Dendritic cell treated with granulocyte-macrophage colony-stimulating factor and Interleukin-4, amounts not matched to agents 40 ng/mL and 50 ng/mL, for 4 days (primary cell): ENCODE data around the gene ALG8.
"Not testable (repeated sequence)": the region's sequence is repeated elsewhere in the genome, so short reads cannot be mapped to it uniquely, and the experiment has no call there.

ENCODE experiments used
- H3K27ac Mint-ChIP-seq: one replicate; pipeline ENCODE4 v1.8.0; 2022; ENCODE audit warnings: mild to moderate bottlenecking, mixed read lengths
- H3K27me3 Mint-ChIP-seq: one replicate; pipeline ENCODE4 v1.8.0; 2022; ENCODE audit warnings: mild to moderate bottlenecking, mixed read lengths
- H3K36me3 Mint-ChIP-seq: one replicate; pipeline ENCODE4 v1.8.0; 2022; ENCODE audit warnings: low read depth, mixed read lengths
- H3K4me1 Mint-ChIP-seq: one replicate; pipeline ENCODE4 v1.8.0; 2022; ENCODE audit warnings: low read depth, mixed read lengths
- H3K4me3 Mint-ChIP-seq: one replicate; pipeline ENCODE4 v1.8.0; 2022; ENCODE audit warnings: mild to moderate bottlenecking, moderate library complexity, mixed read lengths
- H3K9me3 Mint-ChIP-seq: one replicate; pipeline ENCODE4 v1.8.0; 2022; ENCODE audit warnings: mixed read lengths
- intact Hi-C: fragments of 100-400 bp; cut with micrococcal nuclease; formaldehyde crosslinking; loops from one replicate; pipeline ENCODE4 v1.15.0; 2022

The ALG8 gene

GRCh38 chr11:78062671-78063070 is 76.8 kb downstream of the ALG8 start:
- Mint-ChIP-seq H3K36me3 (peaks cover 8% of the 10 kb centered on the region), H3K27me3 (no peaks in the 10 kb centered on the region), H3K9me3 (no peaks in the 10 kb centered on the region), H3K27ac (no peak overlapping the region), H3K4me3 (no peak overlapping the region), H3K4me1 (peaks cover 6% of the 10 kb centered on the region)
- intact Hi-C loops = no loop called here

GRCh38 chr11:78061921-78062311 is 77.5 kb downstream of the ALG8 start:
- intact Hi-C loops = no loop called here
- no peaks in the 10 kb centered on the region for H3K36me3 Mint-ChIP-seq
- H3K27me3 Mint-ChIP-seq = no peaks in the 10 kb centered on the region
- H3K4me3 Mint-ChIP-seq = no peak overlapping the region
- no peaks in the 10 kb centered on the region for H3K4me1 Mint-ChIP-seq
- H3K27ac Mint-ChIP-seq = no peak overlapping the region
- no peaks in the 10 kb centered on the region for H3K9me3 Mint-ChIP-seq

GRCh38 chr11:78061088-78061920 is 78.1 kb downstream of the ALG8 start:
- Mint-ChIP-seq H3K36me3 (no peaks in the 10 kb centered on the region), H3K4me1 (no peaks in the 10 kb centered on the region), H3K27me3 (no peaks in the 10 kb centered on the region), H3K4me3 (no peak overlapping the region), H3K27ac (no peak overlapping the region), H3K9me3 (no peaks in the 10 kb centered on the region)
- intact Hi-C loops = no loop called here

GRCh38 chr11:78060533-78060932 is 78.9 kb downstream of the ALG8 start:
- H3K36me3 Mint-ChIP-seq = no peaks in the 10 kb centered on the region
- intact Hi-C loops = no loop called here
- no peak overlapping the region for H3K27ac Mint-ChIP-seq
- no peak overlapping the region for H3K4me3 Mint-ChIP-seq
- no peaks in the 10 kb centered on the region for H3K27me3 Mint-ChIP-seq
- H3K9me3 Mint-ChIP-seq = no peaks in the 10 kb centered on the region
- no peaks in the 10 kb centered on the region for H3K4me1 Mint-ChIP-seq

- H3K27me3 Mint-ChIP-seq, H3K27ac Mint-ChIP-seq, H3K4me3 Mint-ChIP-seq, H3K4me1 Mint-ChIP-seq, H3K9me3 Mint-ChIP-seq, intact Hi-C loops, H3K36me3 Mint-ChIP-seq: not testable (repeated sequence)
Observed at GRCh38 chr11:78059749-78060328, 79.6 kb downstream of the ALG8 start.

- Mint-ChIP-seq H3K9me3 (no peaks in the 10 kb centered on the region), H3K36me3 (no peaks in the 10 kb centered on the region), H3K4me3 (no peak overlapping the region), H3K27ac (no peak overlapping the region), H3K27me3 (no peaks in the 10 kb centered on the region), H3K4me1 (no peaks in the 10 kb centered on the region)
- intact Hi-C loops = no loop called here
Observed at GRCh38 chr11:78057462-78058055, 81.9 kb downstream of the ALG8 start.

- Mint-ChIP-seq H3K4me3 (no peak overlapping the region), H3K36me3 (no peaks in the 10 kb centered on the region), H3K4me1 (peaks cover 3% of the 10 kb centered on the region), H3K27me3 (no peaks in the 10 kb centered on the region), H3K27ac (no peak overlapping the region), H3K9me3 (no peaks in the 10 kb centered on the region)
- intact Hi-C loops = no loop called here
Observed at GRCh38 chr11:78056093-78056492, 83.3 kb downstream of the ALG8 start.

- peaks cover 9% of the 10 kb centered on the region for H3K4me1 Mint-ChIP-seq
- H3K4me3 Mint-ChIP-seq = no peak overlapping the region
- H3K27me3 Mint-ChIP-seq = no peaks in the 10 kb centered on the region
- intact Hi-C loops = no loop called here
- H3K36me3 Mint-ChIP-seq = no peaks in the 10 kb centered on the region
- no peak overlapping the region for H3K27ac Mint-ChIP-seq
- no peaks in the 10 kb centered on the region for H3K9me3 Mint-ChIP-seq
Observed at GRCh38 chr11:78054971-78055370, 84.5 kb downstream of the ALG8 start.

- Mint-ChIP-seq H3K27ac (no peak overlapping the region), H3K27me3 (no peaks in the 10 kb centered on the region), H3K9me3 (no peaks in the 10 kb centered on the region), H3K4me3 (no peak overlapping the region), H3K4me1 (peaks cover 13% of the 10 kb centered on the region), H3K36me3 (no peaks in the 10 kb centered on the region)
- intact Hi-C loops = no loop called here
Observed at GRCh38 chr11:78050964-78051831, 88.2 kb downstream of the ALG8 start.
